Keratinocyte (primary cell): ENCODE results near the gene ZBTB44. TPM values are rescaled to one million over a fixed set of nuclear protein-coding genes. Genes with fewer than 3 reads are reported as not detected.

Experiments
- DNase-seq: peaks from one replicate; pipeline ENCODE4 v3.0.0-alpha.2; 2011; ENCODE audit warnings: low read depth, missing footprints, low spot score
- FAIRE-seq: peaks from 2 replicates; lab custom pipeline; 2011; peaks lifted over from hg19 to GRCh38; lab: Jason Lieb, UNC
- H2AFZ ChIP-seq: 2 replicates; pipeline ENCODE4 v1.6.0; 2012; ENCODE audit warnings: low read length, control low read depth, inconsistent platforms; ENCODE audit not compliant: control insufficient read depth
- H3K27ac ChIP-seq: 2 replicates; pipeline ENCODE4 v1.5.1; 2011; ENCODE audit warnings: low read length; ENCODE audit not compliant: control insufficient read depth, insufficient read depth
- H3K27me3 ChIP-seq: 3 replicates; pipeline ENCODE4 v1.6.0; 2011; ENCODE audit warnings: low read length; ENCODE audit not compliant: control insufficient read depth, insufficient read depth; ENCODE audit errors: extremely low read depth
- H3K36me3 ChIP-seq, 2 experiments: 2 replicates in 1 of 2; 3 replicates in 1 of 2; pipeline ENCODE4 v1.5.1; 2011; ENCODE audit warnings: low read length in 2 of 2, mild to moderate bottlenecking in 1 of 2; ENCODE audit not compliant: control insufficient read depth in 2 of 2, insufficient read depth in 2 of 2; ENCODE audit errors: extremely low read depth in 1 of 2
- H3K4me1 ChIP-seq: 3 replicates; pipeline ENCODE4 v1.5.1; 2011; ENCODE audit warnings: low read length; ENCODE audit not compliant: control insufficient read depth, insufficient read depth; ENCODE audit errors: extremely low read depth
- H3K4me2 ChIP-seq: 3 replicates; pipeline ENCODE4 v1.6.0; 2011; ENCODE audit warnings: low read depth, low read length; ENCODE audit not compliant: control insufficient read depth, insufficient read depth; ENCODE audit errors: extremely low read depth
- H3K4me3 ChIP-seq, 3 experiments: fragments of 200-600 bp in 1 of 3; sonication (generic) in 1 of 3; 2 replicates in 2 of 3; 3 replicates in 1 of 3; pipeline ENCODE4 v1.5.1; 2011 to 2016; ENCODE audit warnings: low read length in 3 of 3, mild to moderate bottlenecking in 3 of 3, control low read depth in 2 of 3, inconsistent platforms in 1 of 3, low read depth in 1 of 3, mixed read lengths in 1 of 3, mixed run types in 1 of 3, moderate library complexity in 1 of 3; ENCODE audit not compliant: control insufficient read depth in 2 of 3, insufficient read depth in 2 of 3; ENCODE audit errors: extremely low read depth in 1 of 3
- H3K79me2 ChIP-seq: 2 replicates; pipeline ENCODE4 v1.6.0; 2012; ENCODE audit warnings: low read length; ENCODE audit not compliant: control insufficient read depth, insufficient read depth
- H3K9ac ChIP-seq: 3 replicates; pipeline ENCODE4 v1.6.0; 2011; ENCODE audit warnings: low read length; ENCODE audit not compliant: control insufficient read depth, insufficient read depth; ENCODE audit errors: extremely low read depth
- H3K9me1 ChIP-seq: 3 replicates; pipeline ENCODE4 v1.6.0; 2011; ENCODE audit warnings: low read length; ENCODE audit not compliant: control insufficient read depth, insufficient read depth; ENCODE audit errors: extremely low read depth
- H3K9me3 ChIP-seq: 2 replicates; pipeline ENCODE4 v1.5.1; 2012; ENCODE audit warnings: low read depth, low read length; ENCODE audit not compliant: control insufficient read depth
- H4K20me1 ChIP-seq: 3 replicates; pipeline ENCODE4 v1.6.0; 2011; ENCODE audit warnings: low read length; ENCODE audit not compliant: control insufficient read depth, insufficient read depth; ENCODE audit errors: extremely low read depth
- EZH2 ChIP-seq: IDR thresholded peaks from one replicate; pipeline ENCODE4 v1.6.1; 2012; ENCODE audit warnings: inconsistent platforms, mild to moderate bottlenecking, low read length, moderate library complexity
- dilution Hi-C: fragments of 300-500 bp; cut with MboI; formaldehyde crosslinking; loops from one replicate; pipeline ENCODE4 v1.7.0; 2020; ENCODE audit warnings: low sequenced_read_pairs; ENCODE audit not compliant: extremely low pct_ligation_motif_present
- polyA plus RNA-seq, 5 experiments: library from polyadenylated mRNA; depleted of rRNA in 3 of 5; stranded (reverse) in 3 of 5; stranded (forward) in 1 of 5; unstranded in 1 of 5; fragments of >200 nt; gene quantifications; 1 replicate in 1 of 5; 2 replicates in 3 of 5; 3 replicates in 1 of 5; pipeline versions ENCODE4 v1.2.1 to v1.2.3, GENCODE V29; 2011 to 2012; ENCODE audit warnings: missing spikeins in 2 of 5, low read depth in 1 of 5, low replicate concordance in 1 of 5
- TF ChIP-seq, protein P1 (sequence below), 3 experiments: IDR thresholded peaks in 1 of 3; conservative IDR thresholded peaks in 1 of 3; optimal IDR thresholded peaks in 1 of 3; 2 replicates in 2 of 3; 3 replicates in 1 of 3; pipeline versions ENCODE3 to v1.5.1; 2011; ENCODE audit warnings: low read length in 3 of 3, mild to moderate bottlenecking in 3 of 3, moderate library complexity in 2 of 3, control low read depth in 1 of 3, inconsistent platforms in 1 of 3; ENCODE audit not compliant: insufficient read depth in 2 of 3; ENCODE audit errors: extremely low read depth in 1 of 3

Gene ZBTB44
- polyA plus RNA-seq, 1 donor (not counting 4 experiments of a cell fraction or from before 2014, with no cell fraction given), result 16.8 TPM

DNA sequence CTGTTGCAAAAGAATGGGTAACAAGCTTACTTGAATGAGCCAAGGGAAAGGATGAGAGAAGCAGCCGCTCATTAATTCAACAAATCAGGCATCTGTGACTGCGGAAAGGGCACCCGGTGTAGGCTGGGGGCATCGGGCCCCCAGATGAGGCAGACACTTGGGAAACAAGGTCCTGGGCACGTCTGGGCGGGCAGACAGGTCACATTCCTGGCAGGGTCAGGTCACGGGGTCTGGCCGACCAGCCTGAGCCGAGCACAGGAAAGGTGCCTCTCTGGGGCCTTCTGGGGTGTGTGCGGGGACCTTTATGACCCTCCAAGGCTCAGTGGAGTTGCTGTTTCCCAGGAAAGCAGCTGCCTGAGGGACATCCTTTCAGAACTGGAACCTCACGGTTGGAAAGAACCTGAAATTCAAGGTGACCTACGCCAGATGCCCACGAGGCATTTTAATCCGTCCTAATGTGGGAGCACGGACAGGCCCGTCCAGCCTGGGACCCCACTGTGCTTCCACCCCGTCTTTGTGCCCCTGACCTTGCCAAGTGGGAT, 98.1 kb downstream of the ZBTB44 start:
- H3K4me2 ChIP-seq, result no peak overlapping the region
- TF ChIP-seq EZH2, result no peak
- TF ChIP-seq, protein P1, sequence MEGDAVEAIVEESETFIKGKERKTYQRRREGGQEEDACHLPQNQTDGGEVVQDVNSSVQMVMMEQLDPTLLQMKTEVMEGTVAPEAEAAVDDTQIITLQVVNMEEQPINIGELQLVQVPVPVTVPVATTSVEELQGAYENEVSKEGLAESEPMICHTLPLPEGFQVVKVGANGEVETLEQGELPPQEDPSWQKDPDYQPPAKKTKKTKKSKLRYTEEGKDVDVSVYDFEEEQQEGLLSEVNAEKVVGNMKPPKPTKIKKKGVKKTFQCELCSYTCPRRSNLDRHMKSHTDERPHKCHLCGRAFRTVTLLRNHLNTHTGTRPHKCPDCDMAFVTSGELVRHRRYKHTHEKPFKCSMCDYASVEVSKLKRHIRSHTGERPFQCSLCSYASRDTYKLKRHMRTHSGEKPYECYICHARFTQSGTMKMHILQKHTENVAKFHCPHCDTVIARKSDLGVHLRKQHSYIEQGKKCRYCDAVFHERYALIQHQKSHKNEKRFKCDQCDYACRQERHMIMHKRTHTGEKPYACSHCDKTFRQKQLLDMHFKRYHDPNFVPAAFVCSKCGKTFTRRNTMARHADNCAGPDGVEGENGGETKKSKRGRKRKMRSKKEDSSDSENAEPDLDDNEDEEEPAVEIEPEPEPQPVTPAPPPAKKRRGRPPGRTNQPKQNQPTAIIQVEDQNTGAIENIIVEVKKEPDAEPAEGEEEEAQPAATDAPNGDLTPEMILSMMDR (optimal IDR thresholded peaks at IDR 0.05 in 1 of 3, IDR thresholded peaks at IDR 0.05 in 1 of 3, conservative IDR thresholded peaks at IDR 0.05 in 1 of 3; ENCODE audit: extremely low read depth in 1 of 3, insufficient read depth in 2 of 3, low read length in 3 of 3), result no peak
- no peak overlapping the region for H3K9ac ChIP-seq
- no peaks in the 10 kb centered on the region for H3K4me1 ChIP-seq
- FAIRE-seq (no peak), DNase-seq (no peak)
- no peak overlapping the region for H2AFZ ChIP-seq
- no peaks in the 10 kb centered on the region for H3K27me3 ChIP-seq
- H3K4me3 ChIP-seq, result no peak overlapping the region
- no peaks in the 10 kb centered on the region for H3K9me1 ChIP-seq
- no peaks in the 10 kb centered on the region for H3K9me3 ChIP-seq
- dilution Hi-C loops, result no loop called here
- no peak overlapping the region for H3K27ac ChIP-seq
- H3K36me3 ChIP-seq, result peaks cover 1 to 3% of the 10 kb centered on the region in 2 experiments
- H4K20me1 ChIP-seq, result no peaks in the 10 kb centered on the region
- H3K79me2 ChIP-seq, result no peaks in the 10 kb centered on the region

DNA sequence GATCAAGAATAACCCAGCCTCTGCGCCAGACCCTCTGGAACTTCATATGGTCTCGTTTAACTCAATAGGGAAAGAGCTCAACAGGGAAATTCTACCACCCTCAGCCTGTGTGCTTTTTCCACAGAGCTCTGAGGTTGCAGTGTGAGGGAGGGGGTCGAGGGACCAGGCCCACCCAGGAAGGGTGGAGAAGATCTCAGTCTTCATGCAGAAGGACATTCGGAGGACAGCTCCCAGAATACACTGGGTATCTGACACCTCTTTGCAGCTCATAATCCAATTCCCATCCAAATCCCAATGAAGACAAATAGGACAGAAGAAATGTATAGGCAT, 98.5 kb downstream of the ZBTB44 start:
- no peak overlapping the region for H3K27ac ChIP-seq
- TF ChIP-seq, protein P1 (optimal IDR thresholded peaks at IDR 0.05 in 1 of 3, IDR thresholded peaks at IDR 0.05 in 1 of 3, conservative IDR thresholded peaks at IDR 0.05 in 1 of 3; ENCODE audit: extremely low read depth in 1 of 3, insufficient read depth in 2 of 3, low read length in 3 of 3), result no peak
- TF ChIP-seq EZH2, result no peak
- H4K20me1 ChIP-seq, result no peaks in the 10 kb centered on the region
- H3K27me3 ChIP-seq, result no peaks in the 10 kb centered on the region
- no peak for DNase-seq
- no peak overlapping the region for H3K4me2 ChIP-seq
- H3K9me3 ChIP-seq, result no peaks in the 10 kb centered on the region
- peaks cover 1 to 3% of the 10 kb centered on the region in 2 experiments for H3K36me3 ChIP-seq
- FAIRE-seq, result no peak
- H3K79me2 ChIP-seq, result no peaks in the 10 kb centered on the region
- H3K9ac ChIP-seq, result no peak overlapping the region
- no peaks in the 10 kb centered on the region for H3K9me1 ChIP-seq
- no peaks in the 10 kb centered on the region for H3K4me1 ChIP-seq
- H2AFZ ChIP-seq, result no peak overlapping the region
- no peak overlapping the region for H3K4me3 ChIP-seq
- dilution Hi-C loops, result no loop called here
